ENCODE measurements around the gene FAM78A. TPM values are rescaled to one million over a fixed set of nuclear protein-coding genes. Genes with fewer than 3 reads are reported as not detected.

FAM78A gene
- total RNA-seq, 1 experiment from 2014 or later: 3.4 TPM

- H3K36me3 ChIP-seq (ENCODE audit: control insufficient read depth in 1 of 2, insufficient read depth in 2 of 2, low read length in 2 of 2): no peaks in the 10 kb centered on the region
- H3K4me3 ChIP-seq (replicated peaks in 1 of 2; ENCODE audit: low read depth in 1 of 2, low read length in 2 of 2): no peak overlapping the region
- H3K9me2 ChIP-seq (ENCODE audit: insufficient read depth): no peaks in the 10 kb centered on the region
- DNase-seq (ENCODE audit: low read depth, low spot score) (no peak), ATAC-seq (no peak)
- ChIA-PET POLR2A (no interaction called here), CTCF (no interaction called here), RAD21 (ENCODE audit: low non-redundant PET in 1 of 2, low total read pairs in 2 of 2, uncharacterized antibody in 2 of 2, unreplicated experiment in 2 of 2) (interaction anchor here in 1 of 2 experiments (0.5 kb wide), 1 partner anchor 8 kb away, joined by 5 read pairs; no protein-coding TSS in a partner anchor)
- intact Hi-C loops (cut with micrococcal nuclease): no loop called here
- BruUV-seq (replicated peaks): no TSS peak
- no peak overlapping the region for H3K27ac ChIP-seq (ENCODE audit: low read depth, low read length)
- no peaks in the 10 kb centered on the region for H3K9me3 ChIP-seq (ENCODE audit: control insufficient read depth in 1 of 2, insufficient read depth in 1 of 2, low read depth in 1 of 2, low read length in 2 of 2)
- no peak overlapping the region for H2AFZ ChIP-seq (ENCODE audit: low read depth, low read length, poor library complexity, severe bottlenecking)
- H3K27me3 ChIP-seq (ENCODE audit: insufficient read depth, low read length): no peaks in the 10 kb centered on the region
- H3K4me1 ChIP-seq (ENCODE audit: control insufficient read depth in 1 of 2, insufficient read depth in 2 of 2, low read length in 2 of 2): no peaks in the 10 kb centered on the region
- H4K20me1 ChIP-seq (ENCODE audit: insufficient read depth): no peaks in the 10 kb centered on the region
- no peak overlapping the region for H3K4me2 ChIP-seq (ENCODE audit: low read length)
- TF ChIP-seq POLR2AphosphoS5 (IDR thresholded peaks at IDR 0.05; ENCODE audit: low read depth, low read length) (no peak), YY1 (IDR thresholded peaks at IDR 0.05; ENCODE audit: extremely low read depth, insufficient replicate concordance, low read depth, low read length) (no peak), ZNF274 (IDR thresholded peaks at IDR 0.05; ENCODE audit: low read depth, low read length) (no peak), RAD21 (IDR thresholded peaks at IDR 0.05; ENCODE audit: low read depth) (no peak), POLR2A (IDR thresholded peaks at IDR 0.05; ENCODE audit: borderline replicate concordance, extremely low read depth, insufficient read depth, insufficient read length) (no peak), EZH2phosphoT487 (IDR thresholded peaks at IDR 0.05; ENCODE audit: borderline replicate concordance) (no peak), TCF7L2 (IDR thresholded peaks at IDR 0.05; ENCODE audit: borderline replicate concordance, extremely low read depth, insufficient read depth, insufficient read length) (no peak)
- TF ChIP-seq, protein P1, sequence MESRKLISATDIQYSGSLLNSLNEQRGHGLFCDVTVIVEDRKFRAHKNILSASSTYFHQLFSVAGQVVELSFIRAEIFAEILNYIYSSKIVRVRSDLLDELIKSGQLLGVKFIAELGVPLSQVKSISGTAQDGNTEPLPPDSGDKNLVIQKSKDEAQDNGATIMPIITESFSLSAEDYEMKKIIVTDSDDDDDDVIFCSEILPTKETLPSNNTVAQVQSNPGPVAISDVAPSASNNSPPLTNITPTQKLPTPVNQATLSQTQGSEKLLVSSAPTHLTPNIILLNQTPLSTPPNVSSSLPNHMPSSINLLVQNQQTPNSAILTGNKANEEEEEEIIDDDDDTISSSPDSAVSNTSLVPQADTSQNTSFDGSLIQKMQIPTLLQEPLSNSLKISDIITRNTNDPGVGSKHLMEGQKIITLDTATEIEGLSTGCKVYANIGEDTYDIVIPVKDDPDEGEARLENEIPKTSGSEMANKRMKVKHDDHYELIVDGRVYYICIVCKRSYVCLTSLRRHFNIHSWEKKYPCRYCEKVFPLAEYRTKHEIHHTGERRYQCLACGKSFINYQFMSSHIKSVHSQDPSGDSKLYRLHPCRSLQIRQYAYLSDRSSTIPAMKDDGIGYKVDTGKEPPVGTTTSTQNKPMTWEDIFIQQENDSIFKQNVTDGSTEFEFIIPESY (IDR thresholded peaks at IDR 0.05; ENCODE audit: extremely low read depth, insufficient replicate concordance, low read length): no peak
- TF ChIP-seq, protein P2, sequence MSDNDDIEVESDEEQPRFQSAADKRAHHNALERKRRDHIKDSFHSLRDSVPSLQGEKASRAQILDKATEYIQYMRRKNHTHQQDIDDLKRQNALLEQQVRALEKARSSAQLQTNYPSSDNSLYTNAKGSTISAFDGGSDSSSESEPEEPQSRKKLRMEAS (IDR thresholded peaks at IDR 0.05): no peak
- H3K9ac ChIP-seq (ENCODE audit: low read length): no peak overlapping the region
- no peaks in the 10 kb centered on the region for H3K79me2 ChIP-seq (ENCODE audit: insufficient read depth, low read length)
Measured at GRCh38 chr9:131323629-131324028, 47.3 kb upstream of the FAM78A start.

Data from HCT116 (cell line).